Measurements from ENCODE around the gene VRK1.

VRK1 gene

DNA sequence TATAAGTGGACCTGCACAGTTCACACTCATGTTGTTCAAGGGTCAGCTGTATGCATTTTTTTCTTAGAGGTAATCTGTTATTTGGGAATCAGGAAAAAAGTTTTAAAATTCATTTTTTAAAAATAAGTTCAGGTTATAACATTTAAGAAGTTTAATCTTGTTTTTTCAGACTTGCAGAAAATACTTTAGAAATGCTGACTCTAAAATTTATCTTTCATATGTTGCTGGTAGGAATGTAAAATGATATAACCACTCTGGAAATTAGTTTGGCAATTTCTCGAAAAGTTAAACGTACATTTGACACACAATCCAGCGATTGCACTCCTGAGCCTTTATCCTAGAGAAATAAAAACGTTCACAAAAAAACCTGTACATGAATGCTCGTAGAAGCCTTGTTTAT, 4.7 kb downstream of the VRK1 start:
- Histone ChIP-seq H3K27ac (ENCODE audit: low read depth, low read length) (no peak overlapping the region), H2AFZ (ENCODE audit: low read depth, low read length, severe bottlenecking) (no peak overlapping the region), H3K9ac (ENCODE audit: low read length) (no peak overlapping the region), H3K9me2 (replicated peaks; ENCODE audit: insufficient read depth, low read length) (no peaks in the 10 kb centered on the region), H3K9me3 (ENCODE audit: insufficient read depth, low read length) (no peaks in the 10 kb centered on the region), H3F3A (ENCODE audit: insufficient read depth) (no peaks in the 10 kb centered on the region), H3K4me3 (ENCODE audit: insufficient read depth, low read length, poor library complexity, severe bottlenecking) (no peak overlapping the region), H3K27me3 (ENCODE audit: low read length) (no peaks in the 10 kb centered on the region), H4K20me1 (ENCODE audit: low read depth, low read length) (peaks cover 60% of the 10 kb centered on the region), H3K36me3 (ENCODE audit: low read length) (no peaks in the 10 kb centered on the region), H3K79me2 (ENCODE audit: insufficient read depth, low read length) (peaks cover 95% of the 10 kb centered on the region), H3K4me2 (ENCODE audit: low read depth, low read length, poor library complexity, severe bottlenecking) (peak overlapping the region; percentile 2)
- no peak for TF ChIP-seq EZH2phosphoT487 (conservative IDR thresholded peaks at IDR 0.05; ENCODE audit: low read length)
- TF ChIP-seq, protein P1, sequence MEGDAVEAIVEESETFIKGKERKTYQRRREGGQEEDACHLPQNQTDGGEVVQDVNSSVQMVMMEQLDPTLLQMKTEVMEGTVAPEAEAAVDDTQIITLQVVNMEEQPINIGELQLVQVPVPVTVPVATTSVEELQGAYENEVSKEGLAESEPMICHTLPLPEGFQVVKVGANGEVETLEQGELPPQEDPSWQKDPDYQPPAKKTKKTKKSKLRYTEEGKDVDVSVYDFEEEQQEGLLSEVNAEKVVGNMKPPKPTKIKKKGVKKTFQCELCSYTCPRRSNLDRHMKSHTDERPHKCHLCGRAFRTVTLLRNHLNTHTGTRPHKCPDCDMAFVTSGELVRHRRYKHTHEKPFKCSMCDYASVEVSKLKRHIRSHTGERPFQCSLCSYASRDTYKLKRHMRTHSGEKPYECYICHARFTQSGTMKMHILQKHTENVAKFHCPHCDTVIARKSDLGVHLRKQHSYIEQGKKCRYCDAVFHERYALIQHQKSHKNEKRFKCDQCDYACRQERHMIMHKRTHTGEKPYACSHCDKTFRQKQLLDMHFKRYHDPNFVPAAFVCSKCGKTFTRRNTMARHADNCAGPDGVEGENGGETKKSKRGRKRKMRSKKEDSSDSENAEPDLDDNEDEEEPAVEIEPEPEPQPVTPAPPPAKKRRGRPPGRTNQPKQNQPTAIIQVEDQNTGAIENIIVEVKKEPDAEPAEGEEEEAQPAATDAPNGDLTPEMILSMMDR (IDR thresholded peaks at IDR 0.05; ENCODE audit: insufficient read depth, low read length, poor library complexity, severe bottlenecking) = no peak

DNA sequence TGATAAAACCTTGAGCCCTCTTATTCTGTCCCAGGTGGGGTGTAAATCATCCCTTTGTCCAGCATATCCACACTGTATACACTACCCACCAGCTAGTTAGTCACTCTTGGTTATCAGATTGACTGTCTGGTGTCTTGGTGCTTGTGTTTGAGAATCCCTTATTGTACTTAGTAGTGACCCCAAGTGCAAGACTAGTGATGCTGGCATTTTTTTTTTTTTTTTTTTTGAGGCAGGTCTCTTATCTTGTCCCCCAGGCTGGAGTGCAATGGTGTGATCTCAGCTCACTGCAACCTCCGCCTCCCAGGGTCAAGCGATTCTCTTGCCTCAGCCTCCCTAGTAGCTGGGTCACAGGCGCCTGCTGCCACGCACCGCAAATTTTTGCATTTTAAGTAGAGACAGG, 5.8 kb downstream of the VRK1 start:
- no peak overlapping the region for H3K27ac ChIP-seq (ENCODE audit: low read depth, low read length)
- TF ChIP-seq EZH2phosphoT487 (conservative IDR thresholded peaks at IDR 0.05; ENCODE audit: low read length) = no peak
- TF ChIP-seq, protein P1 (IDR thresholded peaks at IDR 0.05; ENCODE audit: insufficient read depth, low read length, poor library complexity, severe bottlenecking) = no peak
- peaks cover 100% of the 10 kb centered on the region for H3K79me2 ChIP-seq (ENCODE audit: insufficient read depth, low read length)
- no peaks in the 10 kb centered on the region for H3F3A ChIP-seq (ENCODE audit: insufficient read depth)
- H3K36me3 ChIP-seq (ENCODE audit: low read length) = no peaks in the 10 kb centered on the region
- no peak overlapping the region for H3K4me2 ChIP-seq (ENCODE audit: low read depth, low read length, poor library complexity, severe bottlenecking)
- no peak overlapping the region for H3K4me3 ChIP-seq (ENCODE audit: insufficient read depth, low read length, poor library complexity, severe bottlenecking)
- no peaks in the 10 kb centered on the region for H3K9me2 ChIP-seq (replicated peaks; ENCODE audit: insufficient read depth, low read length)
- no peaks in the 10 kb centered on the region for H3K27me3 ChIP-seq (ENCODE audit: low read length)
- H3K9me3 ChIP-seq (ENCODE audit: insufficient read depth, low read length) = no peaks in the 10 kb centered on the region
- no peak overlapping the region for H3K9ac ChIP-seq (ENCODE audit: low read length)
- H4K20me1 ChIP-seq (ENCODE audit: low read depth, low read length) = peaks cover 66% of the 10 kb centered on the region
- no peak overlapping the region for H2AFZ ChIP-seq (ENCODE audit: low read depth, low read length, severe bottlenecking)

DNA sequence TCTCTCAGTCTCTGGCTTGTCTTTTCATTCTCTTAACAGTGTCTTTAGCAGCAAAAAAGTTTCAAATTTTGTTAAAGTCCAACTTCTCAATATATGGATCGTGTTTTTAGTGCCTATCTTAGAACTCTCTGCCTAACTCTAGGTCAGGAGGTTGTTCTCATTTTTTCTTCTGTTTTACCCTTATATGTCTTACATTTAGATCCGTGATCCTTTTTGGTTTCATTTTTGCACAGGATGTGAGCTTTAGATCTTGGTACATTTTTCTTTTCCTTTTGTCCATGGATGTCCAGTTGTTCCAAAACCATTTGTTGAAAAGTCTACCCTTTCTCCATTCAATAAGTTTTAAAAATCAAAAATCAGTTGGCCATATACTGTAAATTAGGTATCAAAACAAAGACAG, 6.8 kb downstream of the VRK1 start:
- Histone ChIP-seq H2AFZ (ENCODE audit: low read depth, low read length, severe bottlenecking) (no peak overlapping the region), H3K4me2 (ENCODE audit: low read depth, low read length, poor library complexity, severe bottlenecking) (peak overlapping the region; percentile 15), H3K36me3 (ENCODE audit: low read length) (no peaks in the 10 kb centered on the region), H3F3A (ENCODE audit: insufficient read depth) (no peaks in the 10 kb centered on the region), H3K9me2 (replicated peaks; ENCODE audit: insufficient read depth, low read length) (no peaks in the 10 kb centered on the region), H3K27me3 (ENCODE audit: low read length) (no peaks in the 10 kb centered on the region), H3K9ac (ENCODE audit: low read length) (no peak overlapping the region), H3K4me3 (ENCODE audit: insufficient read depth, low read length, poor library complexity, severe bottlenecking) (no peak overlapping the region), H3K79me2 (ENCODE audit: insufficient read depth, low read length) (peaks cover 100% of the 10 kb centered on the region), H3K27ac (ENCODE audit: low read depth, low read length) (no peak overlapping the region), H4K20me1 (ENCODE audit: low read depth, low read length) (peaks cover 62% of the 10 kb centered on the region), H3K9me3 (ENCODE audit: insufficient read depth, low read length) (no peaks in the 10 kb centered on the region)
- TF ChIP-seq, protein P1 (IDR thresholded peaks at IDR 0.05; ENCODE audit: insufficient read depth, low read length, poor library complexity, severe bottlenecking) = no peak
- TF ChIP-seq EZH2phosphoT487 (conservative IDR thresholded peaks at IDR 0.05; ENCODE audit: low read length) = no peak
